Parathyroid adenoma (tissue), 2 donors: ENCODE results near the gene RGS19.

ENCODE experiments used
- H2AFZ ChIP-seq: fragments of 300-600 bp; sonication (generic); one replicate; pipeline ENCODE4 v1.7.0; 2017; ENCODE audit warnings: antibody characterized with exemption, mild to moderate bottlenecking
- H3K27ac ChIP-seq: fragments of 300-600 bp; sonication (generic); one replicate; pipeline ENCODE4 v1.7.0; 2017
- H3K27me3 ChIP-seq: fragments of 300-600 bp; sonication (generic); one replicate; pipeline ENCODE4 v1.7.0; 2017; ENCODE audit warnings: low read length; ENCODE audit not compliant: control insufficient read depth, insufficient read depth
- H3K36me3 ChIP-seq: fragments of 300-600 bp; sonication (generic); one replicate; pipeline ENCODE4 v1.7.0; 2017; ENCODE audit warnings: low read length; ENCODE audit not compliant: control insufficient read depth, insufficient read depth
- H3K4me1 ChIP-seq: fragments of 300-600 bp; sonication (generic); one replicate; pipeline ENCODE4 v1.7.0; 2017; ENCODE audit warnings: control low read depth
- H3K4me2 ChIP-seq: fragments of 300-600 bp; sonication (generic); one replicate; pipeline ENCODE4 v1.7.0; 2017; ENCODE audit warnings: low read length
- H3K4me3 ChIP-seq: fragments of 300-600 bp; sonication (generic); one replicate; pipeline ENCODE4 v1.7.0; 2017; ENCODE audit warnings: low read depth, low read length
- H3K79me2 ChIP-seq: fragments of 300-600 bp; sonication (generic); one replicate; pipeline ENCODE4 v1.7.0; 2017; ENCODE audit warnings: control low read depth
- H3K9ac ChIP-seq: fragments of 300-600 bp; sonication (generic); one replicate; pipeline ENCODE4 v1.7.0; 2017; ENCODE audit warnings: mild to moderate bottlenecking
- H3K9me3 ChIP-seq: fragments of 300-600 bp; sonication (generic); one replicate; pipeline ENCODE4 v1.7.0; 2017; ENCODE audit warnings: low read length; ENCODE audit not compliant: control insufficient read depth
- CTCF ChIP-seq: fragments of 300-600 bp; sonication (generic); IDR thresholded peaks from one replicate; pipeline ENCODE4 v1.7.0; 2017; ENCODE audit warnings: antibody characterized with exemption, mild to moderate bottlenecking
- donor health status: primary hyperparathyroidism.

RGS19 gene

GRCh38 chr20:64037199-64037497 lies 42.2 kb downstream of the RGS19 start:
- Histone ChIP-seq H3K79me2 (no peaks in the 10 kb centered on the region), H3K4me2 (no peak overlapping the region), H3K9ac (no peak overlapping the region), H3K9me3 (no peaks in the 10 kb centered on the region), H3K4me1 (peaks cover 4% of the 10 kb centered on the region), H2AFZ (no peak overlapping the region), H3K27me3 (no peaks in the 10 kb centered on the region), H3K27ac (no peak overlapping the region), H3K4me3 (no peak overlapping the region), H3K36me3 (no peaks in the 10 kb centered on the region)
- TF ChIP-seq CTCF, result no peak

GRCh38 chr20:64036346-64037198 lies 42.7 kb downstream of the RGS19 start:
- no peak overlapping the region for H3K4me3 ChIP-seq
- TF ChIP-seq CTCF, result no peak
- H2AFZ ChIP-seq, result no peak overlapping the region
- peaks cover 4% of the 10 kb centered on the region for H3K4me1 ChIP-seq
- no peak overlapping the region for H3K4me2 ChIP-seq
- H3K36me3 ChIP-seq, result no peaks in the 10 kb centered on the region
- no peaks in the 10 kb centered on the region for H3K79me2 ChIP-seq
- H3K9me3 ChIP-seq, result no peaks in the 10 kb centered on the region
- H3K9ac ChIP-seq, result no peak overlapping the region
- H3K27me3 ChIP-seq, result no peaks in the 10 kb centered on the region
- H3K27ac ChIP-seq, result no peak overlapping the region

GRCh38 chr20:64035933-64036345 lies 43.4 kb downstream of the RGS19 start, which contains the start of gene C20orf204:
C20orf204 (plus strand) TSS chr20:64036182; CDS start chr20:64036324, 142 bp downstream.
- no peak within 1 kb of the TSS for H2AFZ ChIP-seq
- H3K4me3 ChIP-seq, result no peak within 1 kb of the TSS
- TF ChIP-seq CTCF, result no peak
- no peak within 1 kb of the TSS for H3K27ac ChIP-seq
- no peaks in the 10 kb centered on the region for H3K36me3 ChIP-seq
- no peak within 1 kb of the TSS for H3K9ac ChIP-seq
- H3K27me3 ChIP-seq, result no peaks in the 10 kb centered on the region
- H3K4me2 ChIP-seq, result no peak within 1 kb of the TSS
- H3K79me2 ChIP-seq, result no peaks in the 10 kb centered on the region
- peaks cover 4% of the 10 kb centered on the region for H3K4me1 ChIP-seq
- no peaks in the 10 kb centered on the region for H3K9me3 ChIP-seq

GRCh38 chr20:64035066-64035932 lies 44.0 kb downstream of the RGS19 start:
- H3K4me2 ChIP-seq, result no peak overlapping the region
- no peaks in the 10 kb centered on the region for H3K9me3 ChIP-seq
- no peak overlapping the region for H3K9ac ChIP-seq
- H3K36me3 ChIP-seq, result no peaks in the 10 kb centered on the region
- TF ChIP-seq CTCF, result no peak
- no peaks in the 10 kb centered on the region for H3K27me3 ChIP-seq
- H3K4me3 ChIP-seq, result no peak overlapping the region
- H3K79me2 ChIP-seq, result no peaks in the 10 kb centered on the region
- H3K4me1 ChIP-seq, result peaks cover 4% of the 10 kb centered on the region
- H3K27ac ChIP-seq, result no peak overlapping the region
- no peak overlapping the region for H2AFZ ChIP-seq
